ENCODE data around the gene NLRP4. TPM values are rescaled to one million over a fixed set of nuclear protein-coding genes. Genes with fewer than 3 reads are reported as not detected.

NLRP4 gene
- total RNA-seq, result not detected

GRCh38 chr19:55836340-55836739 lies at the start of gene NLRP4:
Gene NLRP4 (plus strand): TSS chr19:55836540. CDS start chr19:55852081, 15,541 bp downstream.
- no peak for DNase-seq (ENCODE audit: low spot score)

- DNase-seq (ENCODE audit: low spot score), result no peak
Observed at GRCh38 chr19:55795021-55795420, 41.3 kb upstream of the NLRP4 start.

- no peak for DNase-seq (ENCODE audit: low spot score)
Observed at GRCh38 chr19:55801416-55801815, 34.9 kb upstream of the NLRP4 start.

GRCh38 chr19:55802281-55802680 lies 34.1 kb upstream of the NLRP4 start:
- no peak for DNase-seq (ENCODE audit: low spot score)

- no peak for DNase-seq (ENCODE audit: low spot score)
Observed at GRCh38 chr19:55809381-55810058, 26.8 kb upstream of the NLRP4 start.

GRCh38 chr19:55811340-55811739 lies 25.0 kb upstream of the NLRP4 start:
- no peak for DNase-seq (ENCODE audit: low spot score)

GRCh38 chr19:55812449-55812848 lies 23.9 kb upstream of the NLRP4 start:
- no peak for DNase-seq (ENCODE audit: low spot score)

- no peak for DNase-seq (ENCODE audit: low spot score)
Observed at GRCh38 chr19:55813906-55814305, 22.4 kb upstream of the NLRP4 start.

- DNase-seq (ENCODE audit: low spot score), result no peak
Observed at GRCh38 chr19:55820037-55820436, 16.3 kb upstream of the NLRP4 start.

GRCh38 chr19:55830656-55831055 lies 5.7 kb upstream of the NLRP4 start:
- DNase-seq (ENCODE audit: low spot score), result no peak

GRCh38 chr19:55831846-55832245 lies 4.5 kb upstream of the NLRP4 start, which contains the start of gene NLRP11:
Gene NLRP11 (minus strand): TSS chr19:55831999. CDS start chr19:55818174, 13,825 bp downstream.
- DNase-seq (ENCODE audit: low spot score), result no peak

GRCh38 chr19:55832676-55833075 lies 3.7 kb upstream of the NLRP4 start:
- no peak for DNase-seq (ENCODE audit: low spot score)

- no peak for DNase-seq (ENCODE audit: low spot score)
Observed at GRCh38 chr19:55838251-55838650, 1.9 kb downstream of the NLRP4 start.

- no peak for DNase-seq (ENCODE audit: low spot score)
Observed at GRCh38 chr19:55838906-55839305, 2.6 kb downstream of the NLRP4 start.

GRCh38 chr19:55855160-55855559 lies 18.8 kb downstream of the NLRP4 start:
- DNase-seq (ENCODE audit: low spot score), result no peak

- no peak for DNase-seq (ENCODE audit: low spot score)
Observed at GRCh38 chr19:55857149-55857548, 20.8 kb downstream of the NLRP4 start.

- no peak for DNase-seq (ENCODE audit: low spot score)
Observed at GRCh38 chr19:55857974-55858373, 21.6 kb downstream of the NLRP4 start.

- no peak for DNase-seq (ENCODE audit: low spot score)
Observed at GRCh38 chr19:55858401-55858800, 22.1 kb downstream of the NLRP4 start.

- DNase-seq (ENCODE audit: low spot score), result no peak
Observed at GRCh38 chr19:55858969-55859368, 22.6 kb downstream of the NLRP4 start.

GRCh38 chr19:55866521-55866920 lies 30.2 kb downstream of the NLRP4 start:
- DNase-seq (ENCODE audit: low spot score), result no peak

- DNase-seq (ENCODE audit: low spot score), result no peak
Observed at GRCh38 chr19:55867101-55867500, 30.8 kb downstream of the NLRP4 start.

GRCh38 chr19:55870736-55871135 lies 34.4 kb downstream of the NLRP4 start:
- DNase-seq (ENCODE audit: low spot score), result no peak

- no peak for DNase-seq (ENCODE audit: low spot score)
Observed at GRCh38 chr19:55877211-55877610, 40.9 kb downstream of the NLRP4 start.

- DNase-seq (ENCODE audit: low spot score), result no peak
Observed at GRCh38 chr19:55882626-55883025, 46.3 kb downstream of the NLRP4 start.
